Prostate gland (tissue), 2 donors: ENCODE results near the gene FYB2. TPM values are rescaled to one million over a fixed set of nuclear protein-coding genes. Genes with fewer than 3 reads are reported as not detected.

Source experiments
- DNase-seq: peaks from one replicate; pipeline ENCODE4 v3.0.0-alpha.2; 2019; ENCODE audit warnings: low spot score
- H3K27ac ChIP-seq, 2 donors: fragments of 200-600 bp; sonication (generic); 2 replicates each; pipeline ENCODE4 v1.5.1; 2017 to 2019
- H3K27me3 ChIP-seq: fragments of 200-600 bp; sonication (generic); replicated peaks from 2 replicates; pipeline ENCODE4 v1.5.1; 2019; ENCODE audit not compliant: insufficient read depth
- H3K36me3 ChIP-seq, 2 donors: fragments of 200-600 bp; sonication (generic); 1 replicate in 1 of 2; 2 replicates in 1 of 2; pipeline versions ENCODE4 v1.5.1 to v1.8.1; 2017 to 2019
- H3K4me1 ChIP-seq: fragments of 200-600 bp; sonication (generic); replicated peaks from 2 replicates; pipeline ENCODE4 v1.5.1; 2019
- H3K4me3 ChIP-seq, 2 donors: fragments of 200-600 bp; sonication (generic); 2 replicates each; pipeline ENCODE4 v1.5.1; 2017 to 2019
- H3K9me3 ChIP-seq: fragments of 200-600 bp; sonication (generic); 2 replicates; pipeline ENCODE4 v1.5.1; 2017
- CTCF ChIP-seq, 4 experiments: fragments of 200-600 bp in 2 of 4; fragments of 450-650 bp in 2 of 4; sonication (generic) in 2 of 4; IDR thresholded peaks; 1 replicate in 3 of 4; 2 replicates in 1 of 4; pipeline ENCODE4 v1.5.1; 2016 to 2019; ENCODE audit warnings: antibody characterized with exemption in 4 of 4, mild to moderate bottlenecking in 2 of 4, moderate library complexity in 2 of 4
- POLR2A ChIP-seq: fragments of 450-650 bp; IDR thresholded peaks from one replicate; pipeline ENCODE4 v1.6.1; 2016; ENCODE audit warnings: antibody characterized with exemption, mild to moderate bottlenecking
- POLR2AphosphoS5 ChIP-seq: sonication (generic); formaldehyde crosslinking; IDR thresholded peaks from one replicate; pipeline ENCODE4 v1.6.1; 2017; ENCODE audit warnings: antibody characterized with exemption
- WGBS: methylation state at CpG from one replicate; pipeline ENCODE4 v1.1.5; 2018; 5-methylcytosine and 5-hydroxymethylcytosine counted together
- intact Hi-C: fragments of 100-400 bp; cut with DNase I; formaldehyde crosslinking; loops from one replicate; pipeline ENCODE4 v1.14.2; 2022
- total RNA-seq, 2 donors: library from RNA; depleted of rRNA; stranded (reverse); fragments of >200 nt; gene quantifications; one replicate each; pipeline ENCODE4 v1.1.0, GENCODE V29; 2016

FYB2 gene
- total RNA-seq, 2 donors from 2014 or later, result 7.8 to 8.2 TPM

GRCh38 chr1:56745231-56745630 lies 74.0 kb downstream of the FYB2 start:
- no peak for TF ChIP-seq POLR2AphosphoS5
- TF ChIP-seq CTCF (IDR thresholded peaks at IDR 0.05), result no peak
- TF ChIP-seq POLR2A, result no peak
- Histone ChIP-seq H3K9me3 (no peaks in the 10 kb centered on the region), H3K4me3 (no peak overlapping the region), H3K36me3 (no peaks in the 10 kb centered on the region), H3K4me1 (no peaks in the 10 kb centered on the region), H3K27ac (no peak overlapping the region), H3K27me3 (no peaks in the 10 kb centered on the region)
- WGBS, result 79% methylated on average over 3 of the region's 3 CpGs
- intact Hi-C loops, result no loop called here
- DNase-seq, result no peak

DNA sequence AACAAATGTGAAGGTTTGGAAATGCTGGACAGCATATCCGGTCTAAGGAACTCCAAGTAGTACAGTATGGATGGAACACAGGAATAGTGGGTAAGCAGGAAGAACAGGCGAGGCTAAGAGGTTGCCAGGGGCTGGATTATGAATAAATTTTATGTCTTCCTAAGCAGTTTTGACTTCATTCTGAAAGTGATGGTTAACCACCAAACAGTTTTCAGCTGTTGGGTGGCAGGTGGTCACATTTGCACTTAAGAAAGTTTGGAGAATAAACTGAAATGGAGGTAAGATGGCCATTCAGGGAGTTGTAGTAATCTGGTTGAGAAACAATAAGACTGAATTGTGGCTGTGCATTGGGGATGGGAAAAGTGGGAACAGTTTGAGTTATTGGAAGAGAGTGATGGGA lies 90.2 kb downstream of the FYB2 start:
- WGBS, result 92% methylated on average over 2 of the region's 2 CpGs
- Histone ChIP-seq H3K4me3 (no peak overlapping the region), H3K9me3 (no peaks in the 10 kb centered on the region), H3K36me3 (no peaks in the 10 kb centered on the region), H3K27me3 (no peaks in the 10 kb centered on the region), H3K27ac (no peak overlapping the region), H3K4me1 (no peaks in the 10 kb centered on the region)
- TF ChIP-seq POLR2AphosphoS5 (no peak), POLR2A (no peak), CTCF (IDR thresholded peaks at IDR 0.05) (no peak)
- intact Hi-C loops, result no loop called here
- DNase-seq, result no peak

- H3K4me1 ChIP-seq, result no peaks in the 10 kb centered on the region
- no peak for TF ChIP-seq POLR2A
- TF ChIP-seq POLR2AphosphoS5, result no peak
- no peak for TF ChIP-seq CTCF (IDR thresholded peaks at IDR 0.05)
- no peaks in the 10 kb centered on the region for H3K27me3 ChIP-seq
- no peak for DNase-seq
- H3K9me3 ChIP-seq, result no peaks in the 10 kb centered on the region
- H3K27ac ChIP-seq, result no peak overlapping the region
- H3K4me3 ChIP-seq, result no peak overlapping the region
- no peaks in the 10 kb centered on the region for H3K36me3 ChIP-seq
- intact Hi-C loops, result no loop called here
Measured at GRCh38 chr1:56726706-56727105, 92.5 kb downstream of the FYB2 start.

- H3K27ac ChIP-seq, result no peak overlapping the region
- no peak for DNase-seq
- no peaks in the 10 kb centered on the region for H3K27me3 ChIP-seq
- H3K9me3 ChIP-seq, result no peaks in the 10 kb centered on the region
- WGBS, result 60% methylated on average over 1 of the region's 1 CpG
- no peak overlapping the region for H3K4me3 ChIP-seq
- H3K4me1 ChIP-seq, result no peaks in the 10 kb centered on the region
- no peak for TF ChIP-seq POLR2A
- TF ChIP-seq CTCF (IDR thresholded peaks at IDR 0.05), result no peak
- TF ChIP-seq POLR2AphosphoS5, result no peak
- intact Hi-C loops, result no loop called here
- no peaks in the 10 kb centered on the region for H3K36me3 ChIP-seq
Measured at GRCh38 chr1:56719171-56719570, 100.0 kb downstream of the FYB2 start.

GRCh38 chr1:56715156-56715555 lies 104.0 kb downstream of the FYB2 start:
- H3K9me3 ChIP-seq, result no peaks in the 10 kb centered on the region
- DNase-seq, result no peak
- no peaks in the 10 kb centered on the region for H3K27me3 ChIP-seq
- no peak overlapping the region for H3K4me3 ChIP-seq
- intact Hi-C loops, result no loop called here
- no peak overlapping the region for H3K27ac ChIP-seq
- H3K4me1 ChIP-seq, result no peaks in the 10 kb centered on the region
- no peaks in the 10 kb centered on the region for H3K36me3 ChIP-seq
- TF ChIP-seq POLR2A (no peak), CTCF (IDR thresholded peaks at IDR 0.05) (no peak), POLR2AphosphoS5 (no peak)
- 39% methylated on average over 1 of the region's 1 CpG for WGBS
